Ovary (tissue), 3 donors: ENCODE measurements around the gene SYT14.

Experiments used
- CTCF ChIP-seq, 3 donors: fragments of 450-650 bp in 2 of 3; fragments of 200-600 bp in 1 of 3; IDR thresholded peaks; one replicate each; pipeline versions ENCODE4 v1.5.1 to v1.8.0; 2016 to 2022; ENCODE audit warnings: antibody characterized with exemption in 3 of 3, mild to moderate bottlenecking in 1 of 3
- EP300 ChIP-seq: sonication (generic); formaldehyde crosslinking; IDR thresholded peaks from one replicate; pipeline ENCODE4 v1.6.1; 2017; ENCODE audit warnings: antibody characterized with exemption
- donor health status: DM: no; HTN: no; CAD: no.

GRCh38 chr1:210151052-210151672, 213.1 kb downstream of the SYT14 start:
- no peak for TF ChIP-seq CTCF (IDR thresholded peaks at IDR 0.05)
- no peak for TF ChIP-seq EP300
